GM21390 (cell line): Measurements from ENCODE around the gene CLEC2D.
"Not testable (repeated sequence)": the region's sequence is repeated elsewhere in the genome, so short reads cannot be mapped to it uniquely, and the experiment has no call there.

ENCODE experiments used
- ATAC-seq: cut with Tn5 transposase; IDR thresholded peaks from one replicate; pipeline ENCODE4 v1.9.1; 2021; ENCODE audit not compliant: unreplicated experiment

CLEC2D gene, protein sequence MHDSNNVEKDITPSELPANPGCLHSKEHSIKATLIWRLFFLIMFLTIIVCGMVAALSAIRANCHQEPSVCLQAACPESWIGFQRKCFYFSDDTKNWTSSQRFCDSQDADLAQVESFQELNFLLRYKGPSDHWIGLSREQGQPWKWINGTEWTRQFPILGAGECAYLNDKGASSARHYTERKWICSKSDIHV

DNA sequence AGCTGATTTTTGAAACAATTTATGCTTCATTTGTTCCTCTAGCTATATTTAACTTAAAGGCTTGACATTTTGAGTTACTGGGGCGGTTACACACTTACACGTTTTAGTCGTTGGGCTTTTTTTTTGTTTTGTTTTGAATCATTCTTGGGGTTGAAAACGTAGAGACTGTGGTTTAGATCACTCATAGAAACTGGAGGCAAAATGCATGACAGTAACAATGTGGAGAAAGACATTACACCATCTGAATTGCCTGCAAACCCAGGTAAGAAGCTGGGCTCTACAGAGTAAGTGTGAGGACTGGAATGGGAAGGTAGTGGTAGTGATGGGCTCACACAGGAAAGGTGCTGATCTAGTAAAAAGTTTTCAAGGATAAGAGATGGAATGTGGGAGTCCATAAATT, at the start of gene CLEC2D:
Gene CLEC2D, plus strand, starts transcription at position 180 of the 400 bp plus-strand sequence. Its CDS starts 22 bp downstream, at position 202.
- ATAC-seq = peak; percentile 45

DNA sequence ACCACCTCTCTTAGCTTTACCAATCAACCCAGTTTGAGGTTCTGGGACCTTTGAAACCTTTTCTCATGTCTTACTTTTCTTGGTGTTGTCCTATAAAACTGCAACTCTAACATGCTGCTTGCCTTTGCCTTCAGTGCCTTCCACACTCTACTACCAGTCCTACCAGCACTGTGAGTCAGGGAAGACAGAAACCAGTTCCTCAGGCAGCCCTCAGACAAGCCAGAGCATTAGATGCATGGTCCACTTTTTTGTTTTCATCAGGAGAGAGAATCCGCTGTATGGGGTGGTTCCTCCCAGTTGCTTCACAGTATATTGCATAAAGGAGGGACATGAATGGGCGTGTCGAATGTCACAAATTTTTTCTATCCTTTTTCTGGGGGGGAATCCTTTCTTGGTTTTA, 44.5 kb upstream of the CLEC2D start:
- ATAC-seq = no peak

DNA sequence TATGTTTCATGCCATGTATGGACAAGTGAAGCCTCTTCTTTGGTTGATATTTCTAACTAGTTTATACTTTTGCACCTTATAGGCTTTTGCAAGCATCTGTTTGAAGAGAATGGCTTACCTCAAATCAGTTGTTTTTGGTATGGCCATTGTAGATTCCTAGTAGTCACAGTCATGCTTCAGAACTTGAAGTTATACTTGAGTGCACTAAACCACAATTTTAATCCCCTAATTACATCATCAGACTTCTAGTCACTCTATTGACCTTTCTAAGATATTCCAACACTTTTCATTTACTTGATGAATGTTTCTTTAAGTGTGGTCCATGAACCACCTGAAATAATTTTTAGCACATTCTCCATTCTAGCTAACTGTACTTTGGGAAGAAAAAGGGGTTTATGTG, 43.2 kb upstream of the CLEC2D start:
- ATAC-seq = no peak

DNA sequence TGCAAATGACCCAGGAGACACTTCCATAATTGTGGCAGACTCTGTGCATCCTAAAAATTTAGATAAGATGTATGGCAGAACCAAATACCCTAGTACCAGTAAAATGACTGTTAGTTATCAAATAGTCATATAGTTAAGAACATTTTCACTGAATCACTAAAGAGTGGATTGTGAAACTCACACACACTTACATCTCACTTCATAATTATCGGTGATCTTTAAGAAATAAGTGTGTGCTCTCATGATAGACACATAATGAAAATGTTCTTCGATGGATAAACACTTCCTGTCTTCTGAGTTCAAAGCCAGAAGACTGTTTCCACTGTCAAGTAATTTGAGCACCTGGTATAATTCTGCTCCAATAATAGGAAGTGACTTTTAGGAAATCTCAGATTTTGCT, 42.7 kb upstream of the CLEC2D start:
- ATAC-seq = no peak

DNA sequence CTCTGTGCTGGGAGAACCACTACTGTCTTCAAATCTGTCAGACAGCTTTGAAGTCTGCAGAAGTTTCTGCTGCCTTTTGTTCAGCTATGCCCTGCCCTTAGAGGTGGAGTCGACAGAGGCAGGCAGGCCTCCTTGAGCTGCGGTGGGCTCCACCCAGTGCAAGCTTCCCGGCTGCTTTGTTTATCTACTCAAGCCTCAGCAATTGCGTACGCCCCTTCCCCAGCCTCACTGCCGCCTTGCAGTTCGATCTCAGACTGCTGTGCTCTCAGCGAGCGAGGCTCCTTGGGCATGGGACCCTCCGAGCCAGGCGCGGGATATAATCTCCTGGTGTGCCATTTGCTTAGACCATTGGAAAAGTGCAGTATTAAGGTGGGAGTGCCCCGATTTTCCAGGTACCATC, 36.7 kb upstream of the CLEC2D start:
- no peak for ATAC-seq

DNA sequence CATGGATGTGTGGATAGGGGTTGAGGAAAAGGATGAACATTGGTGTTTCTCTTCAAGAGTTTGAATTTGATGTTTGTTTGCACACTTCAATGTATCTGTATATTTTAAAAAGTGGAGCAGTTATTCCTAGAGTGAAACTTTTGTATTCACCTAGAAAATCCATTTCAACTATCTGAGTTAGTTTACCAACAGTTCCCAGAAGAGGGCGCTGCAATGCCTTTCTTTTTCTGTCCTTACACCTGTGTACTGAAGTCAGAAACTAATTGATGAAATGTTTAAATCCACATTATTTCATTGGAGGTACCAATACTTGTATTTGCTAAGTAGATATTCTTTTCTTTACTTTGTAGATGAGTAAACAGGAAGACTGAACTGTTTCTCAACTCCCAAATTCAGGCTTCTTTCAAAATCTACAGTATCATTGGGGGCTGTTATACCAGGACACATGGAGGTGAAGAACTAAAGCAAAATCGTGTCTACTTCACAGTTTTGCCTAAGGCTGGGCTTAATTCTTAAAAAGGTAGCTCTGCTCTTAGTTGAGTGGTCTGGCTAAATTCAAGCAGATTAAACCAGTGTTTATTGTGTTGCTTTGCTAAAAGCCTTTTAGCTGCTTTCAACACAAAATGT, 35.2 kb upstream of the CLEC2D start:
- no peak for ATAC-seq

DNA sequence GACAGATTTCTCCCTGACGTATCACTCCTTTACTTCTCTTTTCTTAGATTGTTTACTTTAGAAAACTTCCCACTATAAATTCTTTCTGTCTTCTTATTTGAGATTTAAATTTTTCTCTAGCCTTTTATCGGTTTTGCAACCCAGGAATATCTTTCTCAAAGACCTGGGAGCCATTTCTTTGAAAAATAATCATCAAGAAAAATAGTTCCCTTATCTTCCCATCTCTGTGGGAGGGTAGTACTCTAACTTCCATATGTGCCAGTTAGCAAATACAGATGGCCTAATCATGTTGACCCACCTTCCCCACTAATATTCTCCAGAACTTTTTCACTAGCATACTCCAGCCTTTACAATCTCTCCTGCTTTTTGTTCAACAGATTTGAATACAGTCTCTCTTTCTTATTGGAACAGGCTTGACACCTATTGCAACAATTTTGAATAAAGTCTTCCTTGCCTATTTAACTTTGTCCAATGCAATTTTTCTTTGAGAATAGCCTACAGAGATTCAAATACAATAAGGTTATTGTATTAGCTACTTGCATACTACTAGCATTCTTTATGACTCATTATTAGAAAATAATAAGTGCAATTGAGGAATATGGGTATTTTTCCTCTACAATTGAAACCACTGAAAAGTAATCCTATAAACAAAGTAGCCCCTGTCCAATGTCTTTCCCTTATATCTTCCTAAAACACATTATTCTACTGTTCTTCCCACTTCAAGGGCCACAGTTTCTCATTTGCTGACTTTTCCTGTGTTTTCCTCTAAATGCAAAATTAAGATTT, 34.4 kb upstream of the CLEC2D start:
- ATAC-seq = no peak

DNA sequence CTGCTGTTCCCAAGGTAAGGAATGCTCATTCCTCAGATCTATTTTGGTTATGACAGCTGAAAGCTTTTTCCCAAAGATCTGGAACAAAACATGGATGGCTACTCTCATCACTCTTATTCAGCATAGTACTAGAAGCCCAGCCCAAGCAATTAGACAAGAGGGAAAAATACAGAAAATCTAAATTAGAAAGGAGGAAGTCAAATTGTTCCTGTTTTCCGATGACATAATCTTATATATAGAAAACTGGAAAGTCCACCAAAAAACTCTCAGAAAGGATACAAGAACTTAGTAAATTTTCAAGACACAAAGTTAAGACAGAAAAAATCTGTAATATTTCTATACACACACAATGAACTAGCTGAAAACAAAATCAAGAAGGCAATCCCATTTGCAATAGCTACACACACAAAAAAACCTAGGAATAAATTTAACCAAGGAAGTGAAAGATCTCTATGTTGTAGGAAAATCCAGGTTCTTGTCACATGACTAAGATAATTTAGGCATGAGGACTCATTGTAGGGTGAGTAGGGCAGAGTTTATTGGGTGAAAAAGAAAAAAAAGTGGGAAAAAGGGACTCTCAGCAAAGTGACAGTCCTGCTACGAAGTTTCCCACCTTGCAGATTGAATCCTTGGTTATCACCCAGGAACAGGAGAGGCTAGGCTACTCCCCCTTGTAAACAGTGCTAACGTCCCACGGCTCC, 33.2 kb upstream of the CLEC2D start:
- no peak for ATAC-seq

DNA sequence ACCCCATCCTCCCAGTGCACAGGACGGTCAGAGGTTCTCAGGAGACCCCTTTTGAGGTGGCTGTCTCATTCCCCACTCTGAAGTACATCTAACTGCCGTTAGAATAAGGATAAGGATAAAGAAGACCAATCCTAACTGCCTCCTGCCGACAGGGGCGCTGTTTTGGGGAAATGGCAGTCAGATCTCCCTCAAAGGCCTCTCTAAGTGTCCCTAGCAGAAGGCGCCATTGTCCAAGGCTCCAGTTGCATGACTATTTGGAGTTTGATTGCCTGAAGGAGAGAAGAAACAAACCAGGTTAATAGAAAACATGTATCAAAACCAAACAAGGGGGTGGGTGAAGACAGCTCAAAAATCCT, 32.7 kb upstream of the CLEC2D start:
- no peak for ATAC-seq

DNA sequence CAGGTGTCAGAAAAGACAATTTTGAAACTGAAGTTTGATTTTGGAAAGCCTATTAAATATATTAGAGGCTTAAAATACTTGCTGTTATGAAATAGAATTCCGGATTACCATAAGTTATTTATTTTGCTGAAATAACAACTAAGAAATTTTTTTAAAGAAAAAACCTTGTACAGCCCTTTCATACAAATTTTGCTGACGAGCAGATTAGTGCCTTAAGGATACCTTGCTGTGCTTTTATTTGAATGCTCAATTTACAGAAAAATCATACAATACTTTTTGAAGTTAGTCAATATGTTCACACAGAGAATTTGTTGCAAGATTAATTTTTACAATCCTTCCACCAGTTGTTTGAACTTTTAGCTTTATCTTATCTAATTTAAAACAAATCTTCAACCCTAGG, 29.5 kb upstream of the CLEC2D start:
- no peak for ATAC-seq

DNA sequence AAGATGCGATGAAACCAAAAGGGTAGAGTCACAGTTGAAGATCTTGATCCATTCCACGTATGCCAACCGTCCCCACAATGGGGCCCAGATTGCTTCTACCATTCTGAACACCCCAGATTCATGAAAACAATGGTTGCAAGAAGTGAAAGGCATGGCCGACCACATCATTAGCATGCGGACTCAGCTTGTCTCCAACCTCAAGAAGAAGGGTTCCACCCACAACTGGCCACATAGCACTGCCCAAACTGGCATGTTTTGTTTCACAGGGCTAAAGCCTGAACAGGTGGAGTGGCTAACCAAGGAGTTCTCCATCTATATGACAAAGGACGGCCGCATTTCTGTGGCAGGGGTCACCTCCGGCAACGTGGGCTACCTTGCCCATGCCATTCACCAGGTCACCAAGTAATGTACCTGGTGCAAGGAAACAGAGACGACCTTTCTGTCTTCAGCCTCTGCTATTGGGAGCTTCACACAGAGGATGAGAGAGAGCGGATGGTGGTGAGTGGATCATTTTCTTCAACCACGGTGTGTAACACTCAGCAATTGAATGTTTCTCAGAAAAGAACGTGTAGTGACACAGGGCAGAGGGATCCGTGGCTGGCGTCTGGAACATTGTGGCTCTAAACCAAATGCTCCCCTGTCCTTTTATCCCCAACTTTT, 26.8 kb upstream of the CLEC2D start:
- ATAC-seq = no peak

DNA sequence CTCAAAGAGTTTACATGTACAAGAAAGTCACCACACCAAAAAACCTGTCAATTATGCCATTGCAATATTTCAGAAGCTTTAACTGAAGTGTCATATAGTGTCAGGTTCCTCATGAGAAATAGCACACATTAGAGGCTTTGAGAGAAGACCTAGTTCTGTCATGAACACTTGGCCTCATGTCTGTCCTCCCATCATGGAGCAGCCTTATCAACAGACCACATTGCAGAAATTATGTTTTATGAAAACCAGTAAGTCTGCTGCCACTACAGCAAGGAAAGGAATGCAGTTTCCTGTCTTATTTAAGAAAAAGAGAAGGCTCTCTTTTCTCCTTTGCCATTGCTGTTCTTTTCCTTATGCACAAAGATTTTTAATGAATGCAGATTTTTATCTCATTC, 26.2 kb upstream of the CLEC2D start:
- no peak for ATAC-seq

DNA sequence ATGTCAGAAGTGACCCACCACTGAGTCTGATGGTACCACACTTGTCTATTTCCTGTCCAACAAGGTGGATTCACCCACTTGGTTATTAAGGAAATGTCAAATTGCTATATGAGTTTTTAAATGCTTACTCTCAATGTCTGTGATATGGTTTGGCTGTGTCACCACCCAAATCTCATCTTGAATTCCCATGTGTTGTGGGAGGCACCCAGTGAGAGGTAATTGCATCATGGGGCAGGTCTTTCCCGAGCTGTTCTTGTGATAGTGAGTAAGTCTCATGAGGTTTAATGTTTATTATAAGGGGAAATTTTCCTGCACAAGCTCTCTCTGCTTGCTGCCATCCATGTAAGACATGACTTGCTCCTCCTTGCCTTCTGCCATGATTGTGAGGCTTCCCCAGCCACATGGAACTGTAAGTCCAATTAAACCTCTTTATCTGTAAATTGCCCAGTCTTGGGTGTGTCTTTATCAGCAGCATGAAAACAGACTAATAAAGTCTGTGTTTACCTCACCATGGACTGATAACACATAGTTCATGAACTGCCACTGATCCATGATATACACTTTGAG, 24.4 kb upstream of the CLEC2D start:
- ATAC-seq = not testable (repeated sequence)

DNA sequence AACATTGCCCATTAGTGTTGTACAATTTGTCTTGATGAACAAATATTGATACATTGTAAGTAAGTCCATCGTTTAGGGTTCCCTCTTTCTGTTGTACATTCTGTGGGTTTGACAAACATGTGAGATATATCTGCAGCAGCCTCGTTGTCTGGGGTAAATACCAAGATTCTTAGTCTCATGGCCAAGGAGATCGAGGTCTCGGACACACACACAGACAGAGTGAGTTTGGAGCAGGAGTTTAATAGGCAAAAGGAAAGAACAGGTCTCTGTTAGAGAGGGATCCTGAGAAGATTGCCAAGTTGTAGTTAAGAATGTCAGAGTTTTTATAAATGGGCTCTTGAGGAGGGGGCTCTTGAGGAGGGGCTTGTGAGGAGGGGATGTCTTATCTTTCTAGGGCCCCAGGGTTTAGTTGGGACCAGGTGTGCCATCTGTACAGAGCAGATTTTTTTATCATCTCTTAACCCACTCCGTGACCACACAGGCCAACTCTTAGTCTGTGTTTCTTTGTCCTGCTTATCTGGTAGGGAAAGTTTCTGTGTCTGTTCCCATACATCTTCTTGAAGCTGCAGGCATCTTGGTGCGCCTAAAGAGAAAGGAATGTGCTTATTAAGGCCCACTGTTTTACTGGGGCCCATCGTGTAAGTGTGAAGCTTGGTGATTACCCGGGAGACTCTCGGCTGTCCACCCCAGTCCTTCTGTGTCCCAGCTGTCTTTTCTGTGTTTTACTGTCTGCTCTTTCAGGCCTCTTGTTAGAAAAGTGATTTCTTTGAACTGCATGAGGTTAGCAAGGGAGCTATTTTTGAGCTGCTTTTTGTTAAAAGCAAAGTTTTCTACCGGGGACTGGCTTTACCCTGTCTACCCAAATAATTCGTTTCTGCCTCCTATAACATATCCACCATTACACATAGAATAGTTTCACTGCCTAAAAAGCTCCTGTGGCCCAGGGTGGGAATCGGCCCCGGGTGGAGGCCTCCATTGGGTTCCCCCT, 22.4 kb upstream of the CLEC2D start:
- ATAC-seq = no peak

DNA sequence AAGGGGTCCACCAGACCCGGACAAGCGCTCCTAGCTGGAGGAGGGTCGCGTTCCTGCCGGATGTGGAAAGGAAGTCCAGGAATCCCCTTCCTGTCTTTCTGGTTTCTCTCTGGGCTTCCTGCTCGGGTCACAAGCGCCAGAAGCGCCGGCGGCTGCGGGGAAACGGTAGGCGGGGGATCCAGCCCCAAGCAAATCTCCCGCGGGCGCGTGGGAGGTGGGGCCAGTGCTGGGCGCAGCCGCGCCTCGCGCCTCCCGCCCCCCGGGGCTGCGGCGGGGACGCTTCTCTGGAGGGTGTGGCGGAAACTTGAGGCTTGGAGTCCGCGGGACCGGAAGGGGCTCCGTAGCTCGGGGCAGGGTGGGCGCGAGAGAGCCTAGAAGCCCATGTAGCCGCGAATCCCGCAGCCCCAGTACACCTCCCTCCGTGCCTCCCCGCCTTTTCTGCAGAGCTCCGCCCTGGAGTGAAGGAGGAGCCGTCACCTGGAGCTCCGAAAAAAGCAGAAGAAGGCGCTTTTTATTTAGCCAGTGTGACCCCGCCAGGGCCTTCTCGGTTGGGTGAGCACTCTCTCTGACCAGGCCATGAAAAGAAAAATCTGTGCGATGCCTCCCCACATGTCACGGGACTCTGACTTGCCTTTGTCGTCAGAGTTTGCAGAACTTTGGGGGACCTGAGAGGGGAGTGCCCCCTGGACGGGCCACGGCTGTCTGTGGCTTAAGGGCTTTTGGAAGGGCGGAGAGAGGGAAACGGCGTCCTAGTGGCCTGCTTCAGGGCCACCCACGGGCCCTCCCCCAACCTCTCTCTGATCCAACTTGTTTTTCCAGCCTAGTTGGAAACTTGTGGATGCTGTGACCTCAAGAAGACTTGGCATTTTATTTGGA, 21.4 kb upstream of the CLEC2D start:
- ATAC-seq = peak; percentile 70

DNA sequence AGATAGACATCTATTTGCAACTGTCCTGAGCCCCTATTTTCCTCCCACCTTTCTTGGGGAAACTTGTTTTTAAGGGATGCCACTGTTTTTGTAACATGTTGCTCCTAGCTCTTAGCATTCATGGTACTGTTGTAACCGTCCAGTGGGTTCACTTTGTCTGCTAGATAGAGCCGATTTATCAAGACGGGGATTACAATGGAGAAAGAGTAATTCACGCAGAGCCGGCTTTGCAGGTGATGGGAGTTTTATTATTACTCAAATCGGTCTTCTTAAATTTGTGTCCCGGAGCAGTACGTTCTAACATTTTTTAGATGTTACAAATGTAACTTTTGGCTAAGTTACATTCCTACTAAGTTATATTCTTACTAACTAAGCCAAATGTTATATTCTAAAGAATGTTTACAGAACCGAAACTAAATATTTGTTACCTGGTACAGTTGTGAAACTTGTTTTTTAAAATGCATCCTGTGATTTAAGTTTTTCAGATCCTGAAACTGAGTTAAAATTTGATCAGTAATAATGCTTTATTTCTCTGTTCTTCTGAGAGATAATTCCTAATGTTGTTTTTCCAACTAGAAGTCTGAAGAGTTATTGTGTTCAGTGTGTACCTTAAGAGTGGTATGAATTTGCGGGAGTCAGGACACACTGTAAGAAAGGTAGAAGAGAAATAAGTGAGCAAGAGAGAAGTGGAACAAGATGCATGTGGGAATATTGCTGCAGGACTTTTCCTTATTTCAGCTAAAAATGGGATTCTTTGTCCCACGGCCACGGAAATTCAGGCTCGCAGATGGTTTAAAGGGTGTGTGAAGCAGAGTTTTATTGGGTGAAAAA, 20.6 kb upstream of the CLEC2D start:
- no peak for ATAC-seq

DNA sequence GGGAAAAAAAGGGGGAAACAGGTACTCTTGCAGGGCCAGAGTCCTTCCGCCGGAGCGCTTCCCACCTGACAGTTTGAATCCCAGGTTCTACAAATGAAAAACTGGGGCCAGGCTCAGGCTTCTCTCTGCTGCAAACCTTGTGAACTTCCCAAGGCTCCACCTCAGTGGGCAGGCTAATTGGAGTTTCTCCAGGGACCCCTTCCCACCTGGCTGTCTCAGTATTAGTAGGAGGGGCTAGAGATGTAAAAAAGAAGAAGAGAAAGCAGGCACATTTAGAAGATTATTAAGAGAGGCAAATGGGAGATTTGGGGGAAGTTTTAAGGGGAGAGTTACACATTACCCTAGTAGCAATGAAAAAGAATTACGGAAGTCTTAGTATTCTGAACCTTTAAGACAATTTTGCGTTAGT, 20.0 kb upstream of the CLEC2D start:
- ATAC-seq = no peak

DNA sequence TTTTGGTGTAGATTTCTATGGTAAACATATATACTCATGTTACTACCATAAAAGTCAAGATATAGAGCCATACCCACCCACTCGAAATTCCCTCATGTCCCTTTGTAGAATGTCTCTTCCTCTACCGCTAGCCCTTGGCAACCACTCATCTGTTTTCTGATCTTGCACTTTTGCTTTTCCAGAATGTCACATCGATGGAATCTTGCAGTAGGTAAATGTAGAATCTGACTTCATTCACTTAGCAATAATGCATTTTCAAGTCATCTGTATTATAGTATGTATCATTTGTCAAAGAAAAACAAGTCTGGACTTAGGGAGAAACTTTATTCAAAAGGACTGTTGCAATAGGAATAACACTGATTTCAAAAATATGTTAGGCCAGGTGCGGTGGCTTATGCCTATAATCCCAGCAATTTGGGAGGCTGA, 19.3 kb upstream of the CLEC2D start:
- ATAC-seq = no peak
